SU-DHL-6 (cell line): ENCODE data around the gene SNN.

Source experiments
- CTCF ChIP-seq: fragments of 200-600 bp; sonication (generic); IDR thresholded peaks from one replicate; pipeline ENCODE4 v1.5.1; 2017; ENCODE audit warnings: antibody characterized with exemption, mild to moderate bottlenecking, low read length, moderate library complexity; ENCODE audit not compliant: insufficient read depth, poor library complexity, severe bottlenecking
- EZH2phosphoT487 ChIP-seq: fragments of 200-600 bp; sonication (generic), shearing (Covaris generic); conservative IDR thresholded peaks from 2 replicates; pipeline ENCODE4 v1.6.1; 2018; ENCODE audit warnings: mild to moderate bottlenecking, antibody characterized with exemption, low read length, moderate library complexity, mixed read lengths

DNA sequence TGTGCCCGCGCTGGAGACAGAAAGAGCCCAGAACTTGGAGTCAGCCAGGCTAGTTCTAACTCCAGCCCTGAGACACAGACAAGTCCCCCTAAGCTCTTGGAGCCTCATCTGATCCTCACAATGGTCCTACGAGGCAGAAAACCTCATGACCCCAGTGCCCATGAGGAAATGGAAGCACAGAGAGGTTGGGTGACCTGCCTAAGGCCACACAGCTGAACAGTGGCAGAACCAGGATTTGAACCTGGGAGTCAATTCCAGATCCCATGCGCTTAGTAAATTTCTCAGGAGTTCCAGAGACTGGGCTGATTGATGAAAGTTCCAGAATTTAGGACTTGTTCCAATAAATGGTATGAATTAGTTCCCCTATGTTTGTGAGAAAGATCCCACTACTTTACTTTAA lies 42.5 kb upstream of the SNN start:
- TF ChIP-seq CTCF (no peak), EZH2phosphoT487 (no peak)
